CD8-positive, alpha-beta memory T cell (primary cell): ENCODE data around the gene SDCBP2. TPM values are rescaled to one million over a fixed set of nuclear protein-coding genes. Genes with fewer than 3 reads are reported as not detected.

Experiments used
- CTCF ChIA-PET: fragments of 350-600 bp; sonication (Branson Sonifier 250); formaldehyde crosslinking; loops from one replicate; lab custom pipeline; 2021; ENCODE audit warnings: antibody characterized with exemption; lab: Charles Lee
- POLR2A ChIA-PET: fragments of 350-600 bp; sonication (Branson Sonifier 250); formaldehyde crosslinking; loops from one replicate; lab custom pipeline; 2021; ENCODE audit warnings: antibody characterized with exemption; lab: Charles Lee
- DNase-seq, 5 donors: peaks; one replicate each; pipeline versions ENCODE4 v3.0.0 to v3.0.0-alpha.2; 2020 to 2022; ENCODE audit warnings: mixed read lengths in 1 of 5
- H3K27ac ChIP-seq: one replicate; pipeline ENCODE4 v1.7.0; 2013; ENCODE audit warnings: low read depth, mild to moderate bottlenecking, low read length, moderate library complexity
- H3K27me3 ChIP-seq: 2 replicates; pipeline ENCODE4 v1.7.0; 2013; ENCODE audit warnings: low read length, mild to moderate bottlenecking; ENCODE audit not compliant: insufficient read depth, poor library complexity, severe bottlenecking
- H3K36me3 ChIP-seq: 2 replicates; pipeline ENCODE4 v1.7.0; 2013; ENCODE audit warnings: mild to moderate bottlenecking, low read length, moderate library complexity; ENCODE audit not compliant: insufficient read depth
- H3K4me1 ChIP-seq: 2 replicates; pipeline ENCODE4 v1.7.0; 2013; ENCODE audit warnings: mild to moderate bottlenecking, low read length, moderate library complexity; ENCODE audit not compliant: insufficient read depth
- H3K4me3 ChIP-seq: 2 replicates; pipeline ENCODE4 v1.7.0; 2013; ENCODE audit warnings: mild to moderate bottlenecking, low read length
- H3K9me3 ChIP-seq: 2 replicates; pipeline ENCODE4 v1.7.0; 2013; ENCODE audit warnings: mild to moderate bottlenecking, low read length
- H3K27ac Mint-ChIP-seq, 8 donors: one replicate each; pipeline ENCODE4 v1.8.0; 2020 to 2021; ENCODE audit warnings: mixed read lengths in 8 of 8, mild to moderate bottlenecking in 6 of 8, inconsistent platforms in 3 of 8, moderate library complexity in 3 of 8
- H3K27me3 Mint-ChIP-seq, 2 donors: one replicate each; pipeline ENCODE4 v1.8.0; 2020 to 2021; ENCODE audit warnings: mixed read lengths in 2 of 2, mild to moderate bottlenecking in 1 of 2, moderate library complexity in 1 of 2
- H3K36me3 Mint-ChIP-seq, 3 donors: one replicate each; pipeline ENCODE4 v1.8.0; 2020 to 2021; ENCODE audit warnings: mixed read lengths in 3 of 3, inconsistent platforms in 1 of 3, mild to moderate bottlenecking in 1 of 3
- H3K4me1 Mint-ChIP-seq, 3 donors: one replicate each; pipeline ENCODE4 v1.8.0; 2020 to 2021; ENCODE audit warnings: mixed read lengths in 3 of 3, inconsistent platforms in 1 of 3, mild to moderate bottlenecking in 1 of 3
- H3K4me3 Mint-ChIP-seq, 7 donors: one replicate each; pipeline ENCODE4 v1.8.0; 2020 to 2021; ENCODE audit warnings: mixed read lengths in 7 of 7, mild to moderate bottlenecking in 6 of 7, moderate library complexity in 4 of 7, inconsistent platforms in 2 of 7
- H3K9me3 Mint-ChIP-seq, 5 donors: one replicate each; pipeline ENCODE4 v1.8.0; 2020 to 2022; ENCODE audit warnings: mixed read lengths in 5 of 5, mild to moderate bottlenecking in 3 of 5, moderate library complexity in 2 of 5, inconsistent platforms in 1 of 5
- polyA plus RNA-seq: library from polyadenylated mRNA; unstranded; fragments of 300-500 nt; fragmentation: Illumina TruSeq; gene quantifications from one replicate; pipeline ENCODE4 v1.2.3, GENCODE V29; 2021
- total RNA-seq, 2 experiments: library from RNA; stranded (reverse); gene quantifications; one replicate each; pipeline ENCODE4 v1.2.3, GENCODE V29; 2021

Gene SDCBP2
- total and polyA plus RNA-seq, 3 experiments from 2014 or later, result 2.2 to 4.7 (median 3.7) TPM

GRCh38 chr20:1278993-1279392 is 49.9 kb downstream of the SDCBP2 start:
- CTCF ChIA-PET, result interaction anchor here (1.1 kb wide), 1 partner anchor 12 kb away, joined by 3 read pairs; no protein-coding TSS in a partner anchor
- no peaks in the 10 kb centered on the region for H3K9me3 Mint-ChIP-seq
- POLR2A ChIA-PET, result no interaction called here

GRCh38 chr20:1277529-1278322 is 51.2 kb downstream of the SDCBP2 start:
- peaks cover 0 to 8% (median 1%) of the 10 kb centered on the region in 3 donors for H3K36me3 Mint-ChIP-seq
- H3K4me1 Mint-ChIP-seq, result peaks cover 0 to 2% (median 0%) of the 10 kb centered on the region in 3 donors
- H3K27me3 ChIP-seq, result no peaks in the 10 kb centered on the region
- no peaks in the 10 kb centered on the region for H3K27me3 Mint-ChIP-seq
- H3K4me1 ChIP-seq, result peaks cover 26% of the 10 kb centered on the region
- no peaks in the 10 kb centered on the region for H3K9me3 Mint-ChIP-seq
- no peak overlapping the region for H3K27ac ChIP-seq
- H3K36me3 ChIP-seq, result no peaks in the 10 kb centered on the region
- ChIA-PET POLR2A (no interaction called here), CTCF (no interaction called here)
- H3K27ac Mint-ChIP-seq, result no peak overlapping the region
- H3K4me3 ChIP-seq, result no peak overlapping the region
- no peak overlapping the region for H3K4me3 Mint-ChIP-seq
- no peak for DNase-seq
- no peaks in the 10 kb centered on the region for H3K9me3 ChIP-seq

More at GRCh38 chr20:1278993-1279392, 49.9 kb downstream of the SDCBP2 start:
- no peaks in the 10 kb centered on the region for H3K27me3 ChIP-seq
- Mint-ChIP-seq H3K36me3 (peaks cover 0 to 11% (median 3%) of the 10 kb centered on the region in 3 donors), H3K27ac (no peak overlapping the region), H3K27me3 (no peaks in the 10 kb centered on the region), H3K4me1 (peaks cover 0 to 2% (median 0%) of the 10 kb centered on the region in 3 donors), H3K4me3 (no peak overlapping the region)
- H3K9me3 ChIP-seq, result no peaks in the 10 kb centered on the region
- no peak for DNase-seq
- no peaks in the 10 kb centered on the region for H3K36me3 ChIP-seq
- H3K4me3 ChIP-seq, result no peak overlapping the region
- H3K4me1 ChIP-seq, result peaks cover 20% of the 10 kb centered on the region
- no peak overlapping the region for H3K27ac ChIP-seq

DNA sequence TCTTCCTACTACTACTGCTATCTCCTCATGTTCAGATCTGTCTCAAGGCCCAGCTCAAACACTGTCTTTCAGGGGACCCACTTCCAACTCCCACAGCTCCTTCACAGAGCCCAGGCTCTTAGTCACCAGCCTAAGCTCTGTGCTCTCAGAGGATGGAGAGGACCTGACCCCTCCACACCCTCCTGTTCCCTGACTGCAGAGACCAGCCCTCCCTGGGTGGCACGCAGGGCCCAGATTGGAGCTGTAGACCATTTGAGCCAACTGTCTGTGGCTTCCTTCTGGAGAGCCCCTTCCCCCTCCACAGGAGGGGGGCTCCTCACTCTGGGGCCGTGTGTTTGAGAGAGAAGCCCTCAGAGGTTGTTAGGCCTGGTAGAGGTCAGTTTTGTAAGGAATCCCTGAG is 53.0 kb downstream of the SDCBP2 start:
- Histone ChIP-seq H3K27ac (no peak overlapping the region), H3K4me1 (peaks cover 27% of the 10 kb centered on the region), H3K36me3 (no peaks in the 10 kb centered on the region), H3K27me3 (no peaks in the 10 kb centered on the region), H3K9me3 (no peaks in the 10 kb centered on the region), H3K4me3 (no peak overlapping the region)
- no peaks in the 10 kb centered on the region for H3K27me3 Mint-ChIP-seq
- peak overlapping the region in 1 of 8 donors; percentile 36 for H3K27ac Mint-ChIP-seq
- POLR2A ChIA-PET, result interaction anchor here (1.0 kb wide), 1 partner anchor 10 kb away, joined by 3 read pairs; the partner anchor contains the start of gene SNPH
- no peak for DNase-seq
- H3K9me3 Mint-ChIP-seq, result no peaks in the 10 kb centered on the region
- CTCF ChIA-PET, result interaction anchor here (1.5 kb wide), 1 partner anchor 8 kb away, joined by 3 read pairs; no protein-coding TSS in a partner anchor
- H3K4me1 Mint-ChIP-seq, result peaks cover 0 to 2% (median 0%) of the 10 kb centered on the region in 3 donors
- H3K4me3 Mint-ChIP-seq, result no peak overlapping the region
- peaks cover 0 to 11% (median 1%) of the 10 kb centered on the region in 3 donors for H3K36me3 Mint-ChIP-seq

DNA sequence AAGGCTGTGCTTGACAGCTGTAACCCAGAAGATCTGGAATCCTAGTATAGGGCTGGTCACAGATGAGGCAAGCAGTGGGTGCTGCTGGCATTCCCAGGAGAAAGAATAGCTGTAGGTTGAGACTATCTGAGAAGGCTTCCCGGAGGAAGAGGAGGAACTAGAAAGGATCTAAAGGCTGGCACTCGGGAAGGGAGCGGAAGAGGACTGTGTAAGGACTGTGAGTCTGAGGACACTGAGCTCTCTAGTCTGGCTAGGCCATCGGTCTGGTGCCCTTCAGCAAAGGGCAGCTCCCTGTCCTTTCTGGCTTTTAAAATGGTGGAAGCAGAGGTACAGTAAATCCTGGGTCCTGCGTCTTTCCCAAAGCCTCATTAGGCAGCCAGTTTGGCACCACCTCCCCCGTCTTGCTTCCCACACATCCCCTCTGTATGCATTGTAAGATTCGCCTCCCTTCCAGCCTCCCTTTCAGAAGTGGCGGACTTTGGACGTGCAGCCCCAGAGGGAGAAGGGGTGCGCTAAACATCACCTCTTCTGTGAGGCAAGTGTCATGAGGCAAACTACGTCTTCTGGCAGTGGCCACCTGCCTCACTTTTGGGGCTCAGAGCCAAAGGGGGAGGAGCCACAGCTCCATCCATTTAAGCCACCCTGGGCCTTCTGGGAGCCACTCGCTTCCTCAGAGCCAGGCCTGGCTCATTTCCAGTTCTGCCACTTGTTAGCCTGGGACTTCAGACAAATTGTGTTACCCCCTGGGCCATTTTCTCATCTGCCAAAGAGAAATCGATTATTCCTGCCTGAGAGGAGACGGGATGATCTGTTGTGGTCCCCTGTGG is 54.2 kb downstream of the SDCBP2 start:
- ChIA-PET POLR2A (interaction anchor here (0.7 to 1.0 kb wide), 2 partner anchors 9 to 20 kb away, joined by 3 to 6 read pairs; partner anchors contain the start of gene SNPH), CTCF (interaction anchor here (1.5 kb wide), 1 partner anchor 9 kb away, joined by 3 read pairs; no protein-coding TSS in a partner anchor)
- no peak overlapping the region for H3K4me3 Mint-ChIP-seq
- DNase-seq, result no peak
- peaks cover under 1 to 5% (median 2%) of the 10 kb centered on the region in 3 donors for H3K4me1 Mint-ChIP-seq
- no peaks in the 10 kb centered on the region for H3K27me3 Mint-ChIP-seq
- Histone ChIP-seq H3K4me1 (peaks cover 22% of the 10 kb centered on the region), H3K36me3 (no peaks in the 10 kb centered on the region), H3K27me3 (no peaks in the 10 kb centered on the region), H3K9me3 (no peaks in the 10 kb centered on the region), H3K4me3 (no peak overlapping the region), H3K27ac (no peak overlapping the region)
- no peaks in the 10 kb centered on the region for H3K9me3 Mint-ChIP-seq
- peak overlapping the region in 1 of 8 donors; percentile 52 for H3K27ac Mint-ChIP-seq
- peaks cover 0 to 5% (median 1%) of the 10 kb centered on the region in 3 donors for H3K36me3 Mint-ChIP-seq

- DNase-seq, result no peak
- ChIA-PET CTCF (no interaction called here), POLR2A (no interaction called here)
- no peak overlapping the region for H3K27ac ChIP-seq
- no peaks in the 10 kb centered on the region for H3K36me3 ChIP-seq
- H3K36me3 Mint-ChIP-seq, result peaks cover 0 to 3% (median 1%) of the 10 kb centered on the region in 3 donors
- H3K4me3 Mint-ChIP-seq, result no peak overlapping the region
- no peaks in the 10 kb centered on the region for H3K27me3 ChIP-seq
- H3K27ac Mint-ChIP-seq, result peak overlapping the region in 2 of 8 donors; percentile 7 to 68
- H3K4me3 ChIP-seq, result no peak overlapping the region
- no peaks in the 10 kb centered on the region for H3K9me3 Mint-ChIP-seq
- H3K9me3 ChIP-seq, result no peaks in the 10 kb centered on the region
- H3K27me3 Mint-ChIP-seq, result no peaks in the 10 kb centered on the region
- H3K4me1 ChIP-seq, result peaks cover 22% of the 10 kb centered on the region
- peaks cover 10 to 14% (median 12%) of the 10 kb centered on the region in 3 donors for H3K4me1 Mint-ChIP-seq
These were observed 55.6 kb downstream of the SDCBP2 start for GRCh38 chr20:1273366-1273765.

DNA sequence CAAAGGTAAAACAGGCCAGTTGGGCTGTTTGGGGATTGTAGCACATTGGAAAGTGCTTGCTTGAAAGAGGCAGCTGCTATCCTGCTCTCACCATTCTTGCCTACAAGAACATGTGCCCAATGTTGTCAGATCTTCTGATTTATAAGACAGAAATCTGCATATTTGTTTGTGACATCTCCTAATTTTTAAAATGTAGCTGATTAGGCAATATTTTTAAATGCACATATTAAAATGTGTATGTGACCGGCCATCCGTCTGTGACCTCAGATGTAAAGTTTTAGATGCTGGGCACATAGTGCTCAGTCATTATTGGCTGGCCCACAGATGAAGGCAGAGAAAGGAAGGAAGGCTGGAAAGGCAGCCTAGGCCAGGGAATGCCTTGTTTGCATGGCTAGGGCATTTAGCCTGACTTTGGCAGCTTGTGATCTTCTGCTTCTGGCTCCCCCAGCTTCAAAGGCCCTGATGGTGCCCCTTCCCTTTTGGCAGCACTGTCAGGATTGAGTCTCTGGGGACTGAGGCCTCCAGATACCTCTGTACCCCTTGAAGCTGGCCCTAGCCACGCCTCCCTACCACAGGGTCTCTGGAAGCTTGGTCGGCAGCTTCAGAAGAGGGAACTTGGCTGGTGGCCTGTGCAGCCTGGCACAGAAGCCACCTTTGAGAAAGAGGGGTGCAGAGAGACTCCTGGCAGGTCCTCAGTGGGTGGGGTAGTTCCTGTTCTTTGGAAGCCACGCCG is 56.4 kb downstream of the SDCBP2 start:
- Mint-ChIP-seq H3K4me3 (no peak overlapping the region), H3K27ac (no peak overlapping the region), H3K9me3 (no peaks in the 10 kb centered on the region), H3K36me3 (peaks cover 0 to 3% (median 1%) of the 10 kb centered on the region in 3 donors), H3K27me3 (no peaks in the 10 kb centered on the region), H3K4me1 (peaks cover 12 to 22% (median 18%) of the 10 kb centered on the region in 3 donors)
- H3K27ac ChIP-seq, result no peak overlapping the region
- H3K4me3 ChIP-seq, result no peak overlapping the region
- H3K4me1 ChIP-seq, result peaks cover 30% of the 10 kb centered on the region
- ChIA-PET POLR2A (no interaction called here), CTCF (interaction anchor here (1.2 kb wide), 1 partner anchor 10 kb away, joined by 3 read pairs; no protein-coding TSS in a partner anchor)
- no peaks in the 10 kb centered on the region for H3K36me3 ChIP-seq
- no peak for DNase-seq
- H3K9me3 ChIP-seq, result no peaks in the 10 kb centered on the region
- no peaks in the 10 kb centered on the region for H3K27me3 ChIP-seq

- peaks cover 30 to 44% (median 39%) of the 10 kb centered on the region in 3 donors for H3K4me1 Mint-ChIP-seq
- POLR2A ChIA-PET, result no interaction called here
- Histone ChIP-seq H3K27ac (no peak overlapping the region), H3K36me3 (no peaks in the 10 kb centered on the region), H3K9me3 (no peaks in the 10 kb centered on the region), H3K27me3 (no peaks in the 10 kb centered on the region), H3K4me1 (peaks cover 50% of the 10 kb centered on the region), H3K4me3 (no peak overlapping the region)
- no peak for DNase-seq
- H3K27ac Mint-ChIP-seq, result peak overlapping the region in 1 of 8 donors; percentile 54
- H3K9me3 Mint-ChIP-seq, result no peaks in the 10 kb centered on the region
- H3K36me3 Mint-ChIP-seq, result peaks cover 0 to 3% (median 0%) of the 10 kb centered on the region in 3 donors
- CTCF ChIA-PET, result no interaction called here
- H3K4me3 Mint-ChIP-seq, result no peak overlapping the region
- H3K27me3 Mint-ChIP-seq, result no peaks in the 10 kb centered on the region
These were observed 59.1 kb downstream of the SDCBP2 start for GRCh38 chr20:1269850-1270249.
